NCI-H510A (cell line): ENCODE data around the gene ZNF600.
"Not testable (repeated sequence)": the region's sequence is repeated elsewhere in the genome, so short reads cannot be mapped to it uniquely, and the experiment has no call there.

Source experiments
- DNase-seq: peaks from one replicate; lab custom pipeline; 2025; lab: John Stamatoyannopoulos, UW

Gene ZNF600

DNA sequence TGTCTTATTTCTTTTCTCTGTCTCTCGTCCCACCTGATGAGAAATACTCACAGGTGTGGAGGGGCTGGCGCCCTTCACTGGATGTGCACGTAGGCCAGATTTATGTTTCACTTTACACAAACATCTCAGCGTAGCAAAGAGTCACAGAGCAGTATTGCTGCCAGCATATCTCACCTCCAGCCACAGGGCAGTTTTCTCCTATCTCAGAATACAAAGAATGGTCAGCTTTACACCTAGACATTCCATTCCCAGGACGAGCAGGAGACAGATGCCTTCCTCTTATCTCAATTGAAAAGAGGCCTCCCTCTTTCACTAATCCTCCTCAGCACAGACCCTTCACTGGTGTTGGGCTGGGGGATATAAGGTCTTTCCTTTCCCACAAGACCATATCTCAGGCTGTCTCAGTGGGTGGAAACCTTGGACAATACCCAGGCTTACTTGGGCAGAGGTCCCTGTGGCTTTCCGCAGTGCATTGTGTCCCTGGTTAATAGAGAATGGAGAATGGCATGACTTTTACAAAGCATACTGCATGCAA, 44.6 kb downstream of the ZNF600 start:
- no peak for DNase-seq

DNA sequence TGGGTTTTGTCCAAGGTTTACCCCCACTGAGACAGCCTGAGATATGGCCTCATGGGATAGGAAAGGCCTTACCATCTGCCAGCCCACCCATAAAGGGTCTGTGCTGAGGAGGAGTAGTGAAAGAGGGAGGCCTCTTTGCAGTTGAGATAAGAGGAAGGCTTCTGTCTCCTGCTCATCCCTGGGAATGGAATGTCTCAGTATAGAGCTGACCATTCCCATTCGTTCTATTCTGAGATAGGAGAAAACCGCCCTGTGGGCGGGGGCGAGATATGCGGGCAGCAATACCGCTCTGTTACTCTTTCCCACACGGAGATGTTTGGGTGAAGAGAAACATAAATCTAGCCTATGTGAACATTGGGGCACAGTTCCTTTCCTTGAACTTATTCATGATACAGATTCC, 45.2 kb downstream of the ZNF600 start:
- DNase-seq: not testable (repeated sequence)

DNA sequence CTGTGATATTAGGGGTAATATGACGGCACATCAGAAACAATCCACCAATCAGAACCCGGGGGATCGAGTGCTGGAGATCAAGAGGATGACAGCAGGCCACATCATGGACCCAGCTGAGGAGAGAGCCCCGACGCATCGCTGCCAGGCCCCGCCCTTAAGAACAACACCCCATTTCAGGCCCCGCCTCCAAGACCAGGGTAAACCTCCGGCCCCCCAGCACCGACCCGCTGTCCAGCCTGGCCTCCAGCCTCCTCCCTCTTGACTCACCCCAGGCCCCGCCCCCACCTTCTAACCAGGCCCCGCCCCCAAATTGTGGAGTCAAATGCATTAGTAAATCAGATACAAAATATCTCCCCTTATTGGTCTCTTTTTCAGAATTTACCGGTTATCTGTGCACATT, 47.0 kb downstream of the ZNF600 start:
- DNase-seq: no peak

DNA sequence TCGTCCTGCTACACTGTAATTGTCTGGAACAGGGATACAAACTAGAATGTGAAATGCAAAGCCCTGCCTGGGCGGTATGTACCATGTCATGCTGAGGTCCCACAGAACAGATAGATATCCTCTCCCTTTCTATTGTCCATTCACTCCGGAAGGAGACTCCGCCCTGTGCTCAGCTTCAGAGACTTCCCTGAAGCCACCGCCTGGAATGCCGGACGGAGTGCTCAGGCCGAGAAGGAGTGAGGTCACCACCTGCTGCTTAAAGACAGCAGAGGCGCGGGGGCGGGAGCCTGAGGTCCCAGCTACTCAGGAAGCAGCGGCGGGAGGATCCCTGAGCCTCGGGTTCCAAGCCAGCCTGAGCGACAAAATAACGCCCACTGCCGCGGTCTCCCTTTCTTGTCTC, 50.9 kb downstream of the ZNF600 start:
- no peak for DNase-seq

DNA sequence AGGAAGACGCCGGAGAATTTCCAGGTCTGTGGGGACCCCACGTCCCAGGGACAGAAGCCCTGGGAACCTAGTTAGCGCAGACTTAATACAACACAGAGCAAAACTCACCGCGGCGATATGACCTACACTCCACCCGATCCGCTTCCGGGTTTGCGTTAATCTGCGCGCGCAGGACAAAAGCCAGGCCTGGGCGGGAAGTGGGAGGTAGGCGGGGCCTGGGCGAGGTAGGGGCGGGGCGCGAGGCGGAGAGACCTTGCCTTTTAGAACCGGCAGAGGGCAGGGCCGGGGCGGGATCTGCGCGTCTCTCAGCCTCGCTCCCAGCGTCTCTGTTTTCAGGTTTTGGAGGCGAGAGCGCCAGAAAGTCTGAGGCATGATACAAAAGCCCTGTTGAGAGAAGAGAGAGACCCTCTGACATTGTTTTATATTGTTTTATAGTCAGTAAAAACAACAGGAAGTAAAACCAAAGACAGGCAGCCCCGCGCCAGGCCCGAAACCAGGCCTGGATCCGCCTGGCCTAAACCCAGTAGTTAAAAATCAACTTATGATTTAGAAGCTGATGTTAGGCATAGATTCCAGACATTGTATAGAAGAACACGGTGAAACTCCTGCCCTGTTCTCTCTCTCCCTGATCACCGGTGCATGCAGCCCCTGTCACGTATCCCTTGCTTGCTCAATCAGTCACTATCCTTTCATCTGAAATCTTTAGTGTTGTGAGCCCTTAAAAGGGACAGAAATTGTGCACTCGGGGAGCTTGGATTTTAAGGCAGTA, 51.5 kb downstream of the ZNF600 start, which contains the start of gene ZNF611:
ZNF611 (minus strand) TSS at position 152 of the 769 bp plus-strand sequence. CDS start 19,150 bp downstream, outside the sequence.
- peak; percentile 76 for DNase-seq

DNA sequence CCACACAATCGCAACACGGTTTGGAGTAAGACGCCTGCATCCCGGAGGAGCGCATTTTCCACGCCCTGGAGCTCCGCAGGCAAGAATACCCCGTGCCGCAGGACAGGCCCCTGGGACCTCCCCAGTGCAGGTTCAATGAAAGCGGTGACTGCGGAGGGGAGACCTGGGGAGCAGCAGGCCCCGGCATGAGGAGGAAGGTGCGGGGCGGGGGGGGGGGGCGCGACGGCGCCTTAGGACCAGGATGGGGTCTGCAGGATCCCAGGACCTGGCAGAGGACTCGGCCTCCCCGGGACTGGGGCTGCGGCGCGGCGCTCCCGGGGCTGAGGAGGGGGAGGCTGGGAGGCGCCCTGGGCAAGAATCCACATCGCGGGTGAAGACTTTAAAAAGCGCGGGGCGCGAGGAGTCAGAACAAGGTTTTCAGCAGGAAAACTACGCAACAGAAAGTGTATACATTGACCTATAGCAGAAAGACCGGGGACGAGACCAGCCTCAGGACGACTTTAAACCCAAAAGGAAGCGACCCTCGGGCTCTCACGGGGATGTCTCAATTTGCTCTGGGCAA, 52.2 kb downstream of the ZNF600 start:
- no peak for DNase-seq

DNA sequence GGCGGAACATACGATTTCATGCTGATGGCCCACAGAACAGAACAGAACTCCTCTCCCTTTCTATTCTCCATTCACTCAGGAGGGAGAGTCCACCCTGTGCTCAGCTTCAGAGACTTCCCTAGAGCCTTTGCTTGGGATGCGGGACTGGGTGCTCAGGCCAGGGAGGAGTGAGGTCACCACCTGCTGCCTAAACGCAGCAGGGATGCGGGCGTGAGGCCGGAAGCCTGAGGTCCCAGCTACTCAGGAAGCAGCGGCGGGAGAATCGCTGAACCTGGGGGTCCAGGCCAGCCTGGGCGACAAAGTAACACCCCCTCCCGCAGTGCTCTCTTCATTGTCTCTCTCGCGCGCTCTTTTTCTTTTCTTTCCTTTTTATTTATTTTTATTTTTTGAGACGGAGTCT, 60.5 kb downstream of the ZNF600 start:
- DNase-seq: not testable (repeated sequence)

DNA sequence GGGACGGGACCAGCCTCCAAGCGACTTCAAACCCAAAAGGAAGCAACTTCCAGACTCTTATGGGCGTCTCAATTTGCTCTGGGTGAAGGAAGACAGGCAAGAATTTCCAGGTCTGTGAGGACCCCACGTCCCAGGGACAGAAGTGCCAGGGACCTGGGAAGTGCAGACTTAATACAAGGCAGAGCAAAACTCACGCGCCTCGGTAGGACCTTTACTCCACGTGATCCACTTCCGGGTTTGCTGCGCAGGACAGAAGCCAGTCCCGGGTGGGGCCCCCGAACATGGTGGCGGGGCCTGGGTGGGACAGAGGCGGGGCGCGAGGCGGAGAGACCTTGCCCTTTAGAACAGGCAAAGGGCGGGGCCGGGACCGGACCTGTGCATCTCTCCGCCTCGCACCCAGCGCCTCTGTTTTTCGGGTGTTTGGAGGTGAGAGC, 61.0 kb downstream of the ZNF600 start:
- DNase-seq: no peak

DNA sequence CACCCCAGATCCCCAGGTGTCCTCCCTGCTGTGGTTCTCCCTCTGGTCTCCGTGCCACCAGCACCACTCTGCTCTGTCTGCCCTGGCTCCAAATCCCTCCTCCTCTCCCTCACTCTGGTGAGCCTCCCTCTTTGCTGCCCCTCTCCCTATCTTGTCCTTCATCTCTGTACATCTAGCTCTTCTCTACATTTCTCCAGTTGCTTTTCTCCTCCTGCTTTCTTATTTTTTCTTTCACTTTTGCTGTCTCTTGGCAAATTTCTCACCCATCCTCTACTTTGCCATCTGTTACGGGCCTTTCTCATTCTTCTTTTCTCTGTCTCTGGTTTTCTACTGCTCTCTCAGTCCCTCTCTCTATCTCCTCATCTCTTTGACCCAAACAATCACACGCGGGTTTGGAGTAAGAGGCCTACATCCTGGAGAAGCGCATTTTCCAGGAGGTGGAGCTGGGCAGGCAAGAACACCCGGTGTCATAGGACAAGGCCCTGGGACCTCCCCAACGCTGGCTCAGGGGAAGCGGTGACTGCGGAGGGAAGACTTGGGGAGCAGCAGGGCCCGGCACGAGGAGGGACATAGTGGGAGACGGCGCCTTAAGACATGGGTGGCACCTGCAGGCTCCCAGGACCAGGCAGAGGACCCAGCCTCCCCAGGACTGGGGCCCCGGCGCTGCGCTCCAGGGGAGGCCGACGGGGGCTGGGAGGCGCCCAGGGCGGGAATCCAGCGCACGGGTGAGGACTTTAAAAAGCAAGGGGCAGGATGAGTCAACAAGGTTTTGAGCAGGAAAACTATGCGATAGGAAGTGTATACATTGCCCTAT, 61.7 kb downstream of the ZNF600 start:
- DNase-seq: no peak

DNA sequence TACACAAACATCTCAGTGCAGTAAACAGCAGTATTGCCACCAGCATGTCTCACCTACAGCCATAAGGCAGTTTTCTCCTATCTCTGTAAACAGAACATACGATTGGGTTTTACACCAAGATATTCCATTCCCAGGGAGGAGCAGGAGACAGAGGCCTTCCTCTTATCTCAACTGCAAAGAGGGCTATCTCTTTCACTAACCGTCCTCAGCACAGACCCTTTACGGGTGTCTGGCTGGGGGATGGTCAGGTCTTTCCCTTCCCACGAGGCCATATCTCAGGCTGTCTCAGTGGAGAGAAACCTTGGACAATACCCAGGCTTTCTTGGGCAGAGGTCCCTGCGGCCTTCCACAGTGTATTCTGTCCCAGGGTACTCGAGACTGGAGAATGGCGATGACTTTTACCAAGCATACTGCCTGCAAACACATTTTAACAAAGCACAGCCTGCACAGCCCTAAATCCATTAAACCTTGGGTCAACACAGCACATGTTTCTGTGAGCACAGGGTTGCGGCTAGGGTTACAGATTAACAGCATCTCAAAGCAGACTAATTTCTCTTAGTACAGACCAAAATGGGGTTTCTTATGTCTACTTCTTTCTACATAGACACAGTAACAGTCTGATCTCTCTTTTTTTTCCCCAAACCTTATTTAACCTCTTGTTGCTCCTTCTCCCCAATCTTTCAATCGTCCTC, 62.5 kb downstream of the ZNF600 start:
- DNase-seq: not testable (repeated sequence)

DNA sequence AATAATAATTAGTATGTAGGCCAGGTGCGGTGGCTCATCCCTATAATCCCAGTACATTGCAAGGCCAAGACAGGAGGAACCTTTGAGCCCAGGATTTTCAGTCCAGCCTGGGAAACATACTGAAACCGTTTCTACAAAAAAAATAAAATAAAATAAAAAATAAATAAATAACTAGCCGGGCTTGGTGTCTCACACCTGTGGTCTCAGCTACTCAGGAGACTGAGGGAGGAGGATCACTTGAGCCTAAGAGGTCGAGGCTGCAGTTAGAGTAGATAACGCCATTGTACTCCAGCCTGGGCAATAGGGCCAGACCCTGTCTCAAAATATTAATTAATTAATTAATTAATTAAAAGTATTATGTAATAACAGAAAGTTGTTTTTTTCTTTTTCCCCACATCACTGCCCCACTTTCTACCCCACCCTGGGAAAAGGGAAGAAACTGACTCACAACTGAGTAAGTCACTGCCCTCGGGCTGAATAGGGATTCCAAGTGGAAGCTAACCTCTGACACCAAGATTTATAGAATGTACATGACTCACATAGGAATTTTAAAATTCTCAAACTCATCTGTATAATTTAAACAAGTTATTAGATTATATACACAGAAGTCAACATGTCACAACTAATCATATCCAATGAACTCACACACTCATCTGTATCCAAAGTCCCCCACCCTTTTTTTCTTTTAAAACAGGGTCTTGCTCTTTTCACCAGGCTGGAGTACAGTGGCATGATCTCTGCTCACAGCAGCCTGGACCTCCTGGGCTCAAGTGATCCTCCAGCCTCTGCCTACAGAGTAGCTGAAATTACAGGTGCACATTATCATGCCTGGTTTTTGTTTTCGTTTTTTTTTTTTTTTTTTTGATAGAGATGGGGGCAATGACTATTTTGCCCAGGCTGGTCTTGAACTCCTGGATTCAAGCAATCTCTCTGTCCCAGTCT, 64.3 kb downstream of the ZNF600 start:
- no peak for DNase-seq

DNA sequence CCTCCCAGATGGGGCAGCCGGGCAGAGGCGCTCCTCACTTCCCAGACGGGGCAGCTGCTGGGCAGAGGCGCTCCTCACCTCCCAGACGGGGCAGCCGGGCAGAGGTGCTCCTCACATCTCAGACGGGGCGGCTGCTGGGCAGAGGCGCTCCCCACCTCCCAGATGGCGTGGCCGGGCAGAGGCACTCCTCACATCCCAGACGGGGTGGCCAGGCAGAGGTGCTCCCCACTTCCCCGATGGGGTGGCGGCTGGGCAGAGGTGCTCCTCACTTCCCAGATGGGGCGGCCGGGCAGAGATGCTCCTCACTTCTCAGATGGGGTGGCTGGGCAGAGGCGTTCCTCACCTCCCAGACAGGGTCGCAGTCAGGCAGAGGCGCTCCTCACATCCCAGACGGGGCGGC, 66.0 kb downstream of the ZNF600 start:
- DNase-seq: not testable (repeated sequence)

DNA sequence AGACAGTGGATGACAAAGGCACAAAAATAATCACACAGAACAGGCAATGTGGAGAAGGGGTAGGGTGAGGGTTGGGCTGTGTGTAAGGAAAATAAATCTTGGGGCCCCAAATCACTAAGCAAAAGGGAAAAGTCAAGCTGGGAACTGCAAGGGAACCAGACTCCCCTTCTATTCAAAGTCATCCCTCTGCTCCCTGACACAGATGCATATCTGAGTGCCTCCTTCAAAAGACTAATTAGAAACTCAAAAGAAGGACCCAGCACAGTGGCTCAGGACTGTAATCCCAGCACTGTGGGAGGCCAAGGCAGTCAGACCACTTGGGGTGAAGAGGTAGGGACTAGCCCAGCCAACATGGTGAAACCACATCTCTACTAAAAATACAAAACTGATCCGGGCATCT, 70.1 kb downstream of the ZNF600 start:
- DNase-seq: no peak

DNA sequence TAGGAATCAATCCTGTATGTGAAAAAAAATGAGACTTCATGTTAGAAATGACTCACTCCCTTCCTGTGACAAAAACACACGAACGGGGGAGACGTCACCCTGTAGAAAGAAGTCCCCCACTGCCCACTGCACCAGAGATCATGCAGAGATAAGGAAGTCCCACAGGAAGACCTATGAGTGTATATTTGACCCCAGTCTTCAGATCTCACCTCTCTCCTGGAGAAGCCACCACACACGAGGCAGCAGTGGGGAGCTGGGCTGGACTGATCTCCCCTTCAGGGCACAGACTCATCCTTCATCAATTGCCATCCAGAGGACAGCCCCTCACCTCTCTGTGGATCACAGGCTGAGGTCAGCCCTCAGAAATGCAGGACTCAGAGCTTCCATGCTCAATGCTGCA, 70.7 kb downstream of the ZNF600 start:
- not testable (repeated sequence) for DNase-seq

DNA sequence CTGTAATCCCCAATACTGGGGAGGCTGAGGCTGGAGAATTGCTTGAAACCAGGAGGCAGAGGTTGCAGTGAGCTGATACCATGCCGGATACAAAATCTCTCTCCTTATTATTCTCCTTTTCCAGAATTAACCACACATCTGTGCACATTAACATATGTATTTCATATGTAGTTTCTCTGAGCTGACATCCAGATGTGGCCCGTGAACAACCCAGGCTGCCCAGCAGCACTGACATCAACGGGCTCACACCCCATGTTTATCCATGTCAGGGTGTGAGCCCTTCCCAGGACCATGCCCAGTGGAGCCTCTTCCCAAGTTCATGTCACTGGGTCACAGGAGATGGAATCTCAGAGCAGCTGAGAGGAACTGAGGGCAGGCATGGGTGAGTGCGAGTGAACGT, 71.3 kb downstream of the ZNF600 start:
- DNase-seq: not testable (repeated sequence)
